ENCODE data around the gene CACNA2D1. TPM values are rescaled to one million over a fixed set of nuclear protein-coding genes. Genes with fewer than 3 reads are reported as not detected.
"Not testable (repeated sequence)": the region's sequence is repeated elsewhere in the genome, so short reads cannot be mapped to it uniquely, and the experiment has no call there.

The CACNA2D1 gene
- total and polyA plus RNA-seq, 8 donors = 1.8 to 72.7 (median 5.7) TPM

DNA sequence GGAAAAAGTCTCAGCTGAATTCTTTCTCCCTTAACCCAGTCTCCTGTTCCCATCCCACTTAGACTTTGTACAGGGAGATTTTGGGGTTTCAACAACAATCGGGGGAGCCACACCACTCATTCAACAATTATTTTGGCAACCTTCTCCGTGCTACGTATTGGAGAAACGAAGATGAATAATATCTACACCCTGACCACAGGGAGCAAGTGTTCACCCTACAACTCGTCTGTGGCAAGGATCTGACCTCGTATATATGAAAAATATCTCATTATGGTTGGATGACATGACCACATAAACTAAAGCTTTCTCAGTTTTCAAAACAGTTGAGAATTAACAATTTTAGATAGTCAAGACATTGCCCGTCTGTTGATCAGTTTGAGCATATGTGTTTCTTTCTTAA is 302.1 kb downstream of the CACNA2D1 start:
- H3K9me3 ChIP-seq = no peaks in the 10 kb centered on the region
- H3K27me3 ChIP-seq = no peaks in the 10 kb centered on the region
- no peaks in the 10 kb centered on the region for H3K4me1 ChIP-seq
- WGBS, 5 donors = 85 to 92% (median 88%) methylated on average over 7 of the region's 7 CpGs
- TF ChIP-seq CTCF (IDR thresholded peaks at IDR 0.05) = no peak
- TF ChIP-seq EP300 (IDR thresholded peaks at IDR 0.05) = no peak
- TF ChIP-seq POLR2AphosphoS5 (IDR thresholded peaks at IDR 0.05) = no peak
- TF ChIP-seq POLR2A (IDR thresholded peaks at IDR 0.05) = no peak
- no peaks in the 10 kb centered on the region for H3K36me3 ChIP-seq
- no peak overlapping the region for H3K27ac ChIP-seq
- DNase-seq = no peak
- intact Hi-C loops (cut with DNase I; ENCODE audit: low total_unique reads) = no loop called here
- no peak overlapping the region for H3K4me3 ChIP-seq

DNA sequence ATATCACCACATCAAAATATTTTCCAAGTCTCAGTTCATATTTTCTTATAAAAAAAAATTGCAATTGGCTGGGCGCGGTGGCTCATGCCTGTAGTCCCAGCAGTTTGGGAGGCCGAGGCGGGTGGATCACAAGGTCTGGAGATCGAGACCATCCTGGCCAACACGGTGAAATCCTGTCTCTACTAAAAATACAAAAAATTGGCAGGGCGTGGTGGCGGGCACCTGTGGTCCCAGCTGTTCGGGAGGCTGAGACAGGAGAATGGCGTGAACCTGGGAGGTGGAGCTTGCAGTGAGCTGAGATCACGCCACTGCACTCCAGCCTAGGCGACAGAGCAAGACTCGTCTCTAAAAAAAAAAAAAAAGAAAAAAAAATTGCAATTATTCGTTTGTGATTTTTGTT is 303.0 kb downstream of the CACNA2D1 start:
- H3K27ac ChIP-seq; H3K4me1 ChIP-seq; H3K27me3 ChIP-seq; H3K9me3 ChIP-seq; H3K36me3 ChIP-seq; DNase-seq; intact Hi-C loops (cut with DNase I; ENCODE audit: low total_unique reads); H3K4me3 ChIP-seq: not testable (repeated sequence)
- WGBS, 5 donors = 91 to 97% (median 95%) methylated on average over 14 of the region's 14 CpGs

DNA sequence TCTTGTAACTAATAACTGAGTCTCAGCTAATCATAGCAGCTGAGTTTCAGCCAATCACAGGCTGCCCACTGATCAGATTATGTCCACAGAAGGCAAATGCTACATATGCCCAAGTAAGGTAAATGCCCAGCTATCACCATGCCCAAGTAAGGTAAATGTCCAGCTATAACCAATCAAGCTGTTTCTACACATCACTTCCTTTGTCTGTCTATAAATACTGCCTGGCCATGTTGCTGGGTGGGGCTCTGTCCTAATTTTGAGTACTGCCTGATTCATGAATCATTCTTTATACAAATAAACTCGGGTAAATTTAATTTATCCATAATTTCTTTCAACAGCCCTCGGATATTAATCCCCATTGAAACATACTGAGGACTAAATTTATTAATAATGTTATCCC is 312.4 kb downstream of the CACNA2D1 start:
- WGBS, 5 donors = 67 to 79% (median 72%) methylated on average over 2 of the region's 2 CpGs
- no peaks in the 10 kb centered on the region for H3K9me3 ChIP-seq
- no peak for TF ChIP-seq POLR2A (IDR thresholded peaks at IDR 0.05)
- no peak for TF ChIP-seq POLR2AphosphoS5 (IDR thresholded peaks at IDR 0.05)
- TF ChIP-seq EP300 (IDR thresholded peaks at IDR 0.05) = no peak
- no peak for TF ChIP-seq CTCF (IDR thresholded peaks at IDR 0.05)
- no peak overlapping the region for H3K4me3 ChIP-seq
- H3K4me1 ChIP-seq = no peaks in the 10 kb centered on the region
- no peak overlapping the region for H3K27ac ChIP-seq
- no peaks in the 10 kb centered on the region for H3K27me3 ChIP-seq
- DNase-seq = no peak
- intact Hi-C loops (cut with DNase I; ENCODE audit: low total_unique reads) = no loop called here
- no peaks in the 10 kb centered on the region for H3K36me3 ChIP-seq

DNA sequence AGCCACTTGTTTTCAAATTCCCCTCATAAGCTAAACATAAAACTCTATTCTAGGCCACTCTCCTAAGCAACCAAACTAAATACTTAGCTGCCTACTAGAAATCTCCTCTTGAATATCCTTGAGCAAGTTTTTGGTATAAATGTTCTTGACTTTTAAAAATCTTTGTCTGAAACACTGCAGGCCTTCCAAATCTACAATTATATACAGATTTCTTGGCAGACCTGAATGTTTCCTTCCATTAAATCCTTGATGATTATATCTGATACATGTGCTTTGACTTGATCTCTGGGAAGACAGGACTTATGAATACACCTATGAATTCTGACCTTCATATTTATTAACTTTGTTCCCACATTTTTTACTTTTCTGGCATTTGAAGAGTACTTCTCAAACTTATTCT is 314.5 kb downstream of the CACNA2D1 start:
- no peaks in the 10 kb centered on the region for H3K27me3 ChIP-seq
- H3K36me3 ChIP-seq = no peaks in the 10 kb centered on the region
- no peak overlapping the region for H3K27ac ChIP-seq
- intact Hi-C loops (cut with DNase I; ENCODE audit: low total_unique reads) = no loop called here
- no peaks in the 10 kb centered on the region for H3K4me1 ChIP-seq
- H3K4me3 ChIP-seq = no peak overlapping the region
- no peak for TF ChIP-seq POLR2A (IDR thresholded peaks at IDR 0.05)
- TF ChIP-seq POLR2AphosphoS5 (IDR thresholded peaks at IDR 0.05) = no peak
- DNase-seq = peak in 1 of 2 donors; percentile 4
- peaks cover 0 to 8% (median 4%) of the 10 kb centered on the region in 4 donors for H3K9me3 ChIP-seq

DNA sequence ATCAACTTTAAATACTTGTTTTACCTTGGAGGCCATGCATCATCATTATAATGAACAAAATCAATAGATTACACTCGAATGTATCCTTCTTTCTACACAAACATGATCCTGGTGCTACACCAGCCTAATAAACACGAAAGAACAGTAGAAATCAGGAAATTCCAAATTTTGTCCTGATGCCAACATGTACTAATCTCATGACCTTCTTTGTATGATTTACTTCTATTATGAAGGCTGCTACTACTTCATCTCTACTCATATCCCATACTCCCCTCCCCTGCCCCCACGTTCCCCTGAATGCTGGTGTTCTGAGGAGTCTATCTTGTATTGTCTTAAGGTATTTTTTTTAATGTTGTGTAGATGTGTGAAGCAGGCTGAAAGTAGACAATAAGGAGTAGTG is 315.0 kb downstream of the CACNA2D1 start:
- Histone ChIP-seq H3K27me3 (no peaks in the 10 kb centered on the region), H3K4me3 (no peak overlapping the region), H3K9me3 (peaks cover 0 to 10% (median 4%) of the 10 kb centered on the region in 4 donors), H3K4me1 (no peaks in the 10 kb centered on the region), H3K36me3 (no peaks in the 10 kb centered on the region), H3K27ac (no peak overlapping the region)
- no peak for DNase-seq
- 67 to 79% (median 75%) methylated on average over 3 of the region's 3 CpGs for WGBS, 5 donors
- intact Hi-C loops (cut with DNase I; ENCODE audit: low total_unique reads) = no loop called here
- TF ChIP-seq POLR2A (IDR thresholded peaks at IDR 0.05) (no peak), EP300 (IDR thresholded peaks at IDR 0.05) (no peak), POLR2AphosphoS5 (IDR thresholded peaks at IDR 0.05) (no peak), CTCF (IDR thresholded peaks at IDR 0.05) (no peak)
